ENCODE results near the gene TBC1D3. TPM values are rescaled to one million over a fixed set of nuclear protein-coding genes. Genes with fewer than 3 reads are reported as not detected.

TBC1D3 gene
- total RNA-seq, result not detected in 2 replicates

GRCh38 chr17:38192455-38192854, at the start of gene TBC1D3:
Gene TBC1D3, minus strand, starts transcription at chr17:38192555. Its CDS starts 1,526 bp downstream, at chr17:38191029.

Small RNA genes within 50 kb of the gene (small RNA-seq; reads per million reads assigned to genes)
- gene RF00019 (not detected), gene RNA5SP526 (not detected)

Other genes with a start within 250 kb of the TBC1D3 start
- 10.1 and 21.6 TPM in 2 replicates for gene TBC1D3L, start 203.5 kb downstream of the TBC1D3 start, total RNA-seq
- gene TBC1D3D, start 188.6 kb downstream of the TBC1D3 start, total RNA-seq, result 1.1 TPM in 1 of 2 replicates, not detected in the other
- gene TBC1D3C, start 123.9 kb downstream of the TBC1D3 start, total RNA-seq, result not detected in 2 replicates
- not detected in 2 replicates for gene TBC1D3E, start 64.6 kb downstream of the TBC1D3 start, total RNA-seq
- gene MRPL45, start 104.6 kb upstream of the TBC1D3 start, total RNA-seq, result 35.6 and 43.6 TPM in 2 replicates
- under 0.01 TPM in 1 of 2 replicates, not detected in the other for gene GPR179, start 151.4 kb upstream of the TBC1D3 start, total RNA-seq
- 20.4 and 35.9 TPM in 2 replicates for gene SOCS7, start 159.3 kb upstream of the TBC1D3 start, total RNA-seq
- gene ARHGAP23, start 235.9 kb upstream of the TBC1D3 start, total RNA-seq, result 24.3 and 39.5 TPM in 2 replicates

Data from placental epithelial cell (primary cell).